MM.1S (cell line): ENCODE results near the gene C8A.

Experiments
- EZH2 ChIP-seq: fragments of 300-600 bp; sonication (generic); optimal IDR thresholded peaks from 2 replicates; pipeline ENCODE3; 2017; ENCODE audit warnings: low read depth, mild to moderate bottlenecking, antibody characterized with exemption, low read length, mixed read lengths
- EZH2phosphoT487 ChIP-seq: fragments of 300-600 bp; sonication (generic); IDR thresholded peaks from 2 replicates; pipeline ENCODE4 v1.6.1; 2018; ENCODE audit warnings: antibody characterized with exemption, low read length
- TF ChIP-seq, protein P1 (sequence below): fragments of 300-600 bp; sonication (generic); IDR thresholded peaks from 2 replicates; pipeline ENCODE4 v1.5.1; 2016; ENCODE audit warnings: antibody characterized with exemption, low read length, mixed read lengths

DNA sequence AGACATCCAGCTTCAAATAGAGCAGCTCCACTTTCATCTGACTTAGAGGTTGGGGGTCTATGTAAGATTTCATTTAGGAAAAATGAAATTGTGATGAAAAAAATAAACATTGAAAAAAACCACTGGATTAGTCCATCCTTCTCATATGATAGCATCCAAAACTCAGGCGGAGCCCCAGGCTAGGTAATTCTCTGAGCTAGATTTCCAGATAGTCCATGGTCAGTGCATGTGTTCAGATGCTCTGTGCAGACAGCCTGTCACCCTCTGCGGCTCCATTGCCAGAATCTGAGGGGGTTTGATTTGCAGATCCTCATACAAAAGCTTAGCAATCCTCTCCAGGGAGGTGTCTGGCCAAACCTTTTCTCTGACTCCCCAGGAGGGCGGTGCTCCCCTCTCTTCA is 62.0 kb downstream of the C8A start:
- TF ChIP-seq EZH2phosphoT487 = no peak
- TF ChIP-seq, protein P1, sequence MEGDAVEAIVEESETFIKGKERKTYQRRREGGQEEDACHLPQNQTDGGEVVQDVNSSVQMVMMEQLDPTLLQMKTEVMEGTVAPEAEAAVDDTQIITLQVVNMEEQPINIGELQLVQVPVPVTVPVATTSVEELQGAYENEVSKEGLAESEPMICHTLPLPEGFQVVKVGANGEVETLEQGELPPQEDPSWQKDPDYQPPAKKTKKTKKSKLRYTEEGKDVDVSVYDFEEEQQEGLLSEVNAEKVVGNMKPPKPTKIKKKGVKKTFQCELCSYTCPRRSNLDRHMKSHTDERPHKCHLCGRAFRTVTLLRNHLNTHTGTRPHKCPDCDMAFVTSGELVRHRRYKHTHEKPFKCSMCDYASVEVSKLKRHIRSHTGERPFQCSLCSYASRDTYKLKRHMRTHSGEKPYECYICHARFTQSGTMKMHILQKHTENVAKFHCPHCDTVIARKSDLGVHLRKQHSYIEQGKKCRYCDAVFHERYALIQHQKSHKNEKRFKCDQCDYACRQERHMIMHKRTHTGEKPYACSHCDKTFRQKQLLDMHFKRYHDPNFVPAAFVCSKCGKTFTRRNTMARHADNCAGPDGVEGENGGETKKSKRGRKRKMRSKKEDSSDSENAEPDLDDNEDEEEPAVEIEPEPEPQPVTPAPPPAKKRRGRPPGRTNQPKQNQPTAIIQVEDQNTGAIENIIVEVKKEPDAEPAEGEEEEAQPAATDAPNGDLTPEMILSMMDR = no peak
- TF ChIP-seq EZH2 = no peak
